Measurements from ENCODE around the gene KCNQ2. TPM values are rescaled to one million over a fixed set of nuclear protein-coding genes. Genes with fewer than 3 reads are reported as not detected.

KCNQ2 gene
- total RNA-seq, 1 experiment from 2014 or later = 0.25 TPM

- CTCF ChIA-PET = no interaction called here
- Histone ChIP-seq H3K4me3 (ENCODE audit: low read depth, low read length) (no peak overlapping the region), H3K9me3 (0 out of 2 replicates have a peak, but pooled peaks cover 3% of the 10 kb centered on the region), H3K36me3 (ENCODE audit: control insufficient read depth, insufficient read depth, low read length) (no peaks in the 10 kb centered on the region), H3K27me3 (replicated peaks; ENCODE audit: control insufficient read depth, insufficient read depth, low read length) (peaks cover 8% of the 10 kb centered on the region), H3K4me1 (no peaks in the 10 kb centered on the region)
- DNase-seq = no peak
- Mint-ChIP-seq H3K36me3 (ENCODE audit: insufficient read depth, unreplicated experiment) (no peaks in the 10 kb centered on the region), H3K9me3 (ENCODE audit: unreplicated experiment) (no peaks in the 10 kb centered on the region), H3K4me3 (ENCODE audit: unreplicated experiment) (no peak overlapping the region), H3K4me1 (ENCODE audit: low read depth, unreplicated experiment) (no peaks in the 10 kb centered on the region), H3K27me3 (ENCODE audit: insufficient read depth, unreplicated experiment) (peaks cover 39% of the 10 kb centered on the region), H3K27ac (ENCODE audit: unreplicated experiment) (no peak overlapping the region)
- intact Hi-C loops (cut with micrococcal nuclease; ENCODE audit: unreplicated experiment) = no loop called here
- TF ChIP-seq CTCF (IDR thresholded peaks at IDR 0.05; ENCODE audit: insufficient read depth in 1 of 2, low read depth in 1 of 2, low read length in 1 of 2, severe bottlenecking in 1 of 2, unreplicated experiment in 1 of 2) = no peak
- POLR2A ChIA-PET = no interaction called here
- BruUV-seq (replicated peaks) = no TSS peak
Observed at GRCh38 chr20:63413323-63413722, 59.1 kb downstream of the KCNQ2 start.

GRCh38 chr20:63412889-63413288, 59.6 kb downstream of the KCNQ2 start:
- no peaks in the 10 kb centered on the region for H3K36me3 Mint-ChIP-seq (ENCODE audit: insufficient read depth, unreplicated experiment)
- CTCF ChIA-PET = no interaction called here
- H3K36me3 ChIP-seq (ENCODE audit: control insufficient read depth, insufficient read depth, low read length) = no peaks in the 10 kb centered on the region

GRCh38 chr20:63411898-63412631, 60.4 kb downstream of the KCNQ2 start:
- TF ChIP-seq CTCF (IDR thresholded peaks at IDR 0.05; ENCODE audit: insufficient read depth in 1 of 2, low read depth in 1 of 2, low read length in 1 of 2, severe bottlenecking in 1 of 2, unreplicated experiment in 1 of 2) = no peak
- Histone ChIP-seq H3K9me3 (0 out of 2 replicates have a peak, but pooled peaks cover 3% of the 10 kb centered on the region), H3K36me3 (ENCODE audit: control insufficient read depth, insufficient read depth, low read length) (no peaks in the 10 kb centered on the region), H3K27me3 (replicated peaks; ENCODE audit: control insufficient read depth, insufficient read depth, low read length) (peaks cover 7% of the 10 kb centered on the region), H3K4me3 (ENCODE audit: low read depth, low read length) (no peak overlapping the region), H3K4me1 (no peaks in the 10 kb centered on the region)
- H3K27ac Mint-ChIP-seq (ENCODE audit: unreplicated experiment) = no peak overlapping the region
- no peaks in the 10 kb centered on the region for H3K4me1 Mint-ChIP-seq (ENCODE audit: low read depth, unreplicated experiment)
- no peaks in the 10 kb centered on the region for H3K36me3 Mint-ChIP-seq (ENCODE audit: insufficient read depth, unreplicated experiment)
- peaks cover 29% of the 10 kb centered on the region for H3K27me3 Mint-ChIP-seq (ENCODE audit: insufficient read depth, unreplicated experiment)
- no TSS peak for BruUV-seq (replicated peaks)
- no peaks in the 10 kb centered on the region for H3K9me3 Mint-ChIP-seq (ENCODE audit: unreplicated experiment)
- intact Hi-C loops (cut with micrococcal nuclease; ENCODE audit: unreplicated experiment) = no loop called here
- CTCF ChIA-PET = no interaction called here
- no peak for DNase-seq
- POLR2A ChIA-PET = interaction anchor here (0.6 kb wide), 1 partner anchor 41 kb away, joined by 13 read pairs; no protein-coding TSS in a partner anchor
- H3K4me3 Mint-ChIP-seq (ENCODE audit: unreplicated experiment) = no peak overlapping the region

More at GRCh38 chr20:63412889-63413288, 59.6 kb downstream of the KCNQ2 start:
- TF ChIP-seq CTCF (IDR thresholded peaks at IDR 0.05; ENCODE audit: insufficient read depth in 1 of 2, low read depth in 1 of 2, low read length in 1 of 2, severe bottlenecking in 1 of 2, unreplicated experiment in 1 of 2) = no peak
- H3K27me3 ChIP-seq (replicated peaks; ENCODE audit: control insufficient read depth, insufficient read depth, low read length) = peaks cover 7% of the 10 kb centered on the region
- H3K4me3 ChIP-seq (ENCODE audit: low read depth, low read length) = no peak overlapping the region
- DNase-seq = no peak
- no peak overlapping the region for H3K27ac Mint-ChIP-seq (ENCODE audit: unreplicated experiment)
- H3K9me3 ChIP-seq = 0 out of 2 replicates have a peak, but pooled peaks cover 3% of the 10 kb centered on the region
- POLR2A ChIA-PET = no interaction called here
- no peaks in the 10 kb centered on the region for H3K4me1 ChIP-seq
- H3K4me3 Mint-ChIP-seq (ENCODE audit: unreplicated experiment) = no peak overlapping the region
- no TSS peak for BruUV-seq (replicated peaks)
- H3K9me3 Mint-ChIP-seq (ENCODE audit: unreplicated experiment) = no peaks in the 10 kb centered on the region
- intact Hi-C loops (cut with micrococcal nuclease; ENCODE audit: unreplicated experiment) = no loop called here
- no peaks in the 10 kb centered on the region for H3K4me1 Mint-ChIP-seq (ENCODE audit: low read depth, unreplicated experiment)
- peaks cover 36% of the 10 kb centered on the region for H3K27me3 Mint-ChIP-seq (ENCODE audit: insufficient read depth, unreplicated experiment)

Measured in Caco-2 (cell line).